HUES6 (cell line): ENCODE measurements around the gene PHF2.

Experiments
- H3K27ac ChIP-seq: 2 replicates; pipeline ENCODE4 v1.7.0; 2013; ENCODE audit warnings: low read depth, mild to moderate bottlenecking, low read length, inconsistent platforms
- H3K27me3 ChIP-seq: 2 replicates; pipeline ENCODE4 v1.6.1; 2013; ENCODE audit warnings: low read length; ENCODE audit not compliant: control insufficient read depth, insufficient read depth
- H3K36me3 ChIP-seq: 2 replicates; pipeline ENCODE4 v1.6.1; 2013; ENCODE audit warnings: low read length; ENCODE audit not compliant: control insufficient read depth, insufficient read depth
- H3K4me1 ChIP-seq: 2 replicates; pipeline ENCODE4 v1.6.1; 2013; ENCODE audit warnings: low read length; ENCODE audit not compliant: control insufficient read depth, insufficient read depth
- H3K4me3 ChIP-seq: 2 replicates; pipeline ENCODE4 v1.5.1; 2013; ENCODE audit warnings: low read depth, low read length
- H3K9ac ChIP-seq: one replicate; pipeline ENCODE4 v1.6.1; 2013; ENCODE audit warnings: mild to moderate bottlenecking, low read length
- H3K9me3 ChIP-seq: 2 replicates; pipeline ENCODE4 v1.6.1; 2013; ENCODE audit warnings: low read depth, low read length; ENCODE audit not compliant: control insufficient read depth, insufficient read depth

Gene PHF2

DNA sequence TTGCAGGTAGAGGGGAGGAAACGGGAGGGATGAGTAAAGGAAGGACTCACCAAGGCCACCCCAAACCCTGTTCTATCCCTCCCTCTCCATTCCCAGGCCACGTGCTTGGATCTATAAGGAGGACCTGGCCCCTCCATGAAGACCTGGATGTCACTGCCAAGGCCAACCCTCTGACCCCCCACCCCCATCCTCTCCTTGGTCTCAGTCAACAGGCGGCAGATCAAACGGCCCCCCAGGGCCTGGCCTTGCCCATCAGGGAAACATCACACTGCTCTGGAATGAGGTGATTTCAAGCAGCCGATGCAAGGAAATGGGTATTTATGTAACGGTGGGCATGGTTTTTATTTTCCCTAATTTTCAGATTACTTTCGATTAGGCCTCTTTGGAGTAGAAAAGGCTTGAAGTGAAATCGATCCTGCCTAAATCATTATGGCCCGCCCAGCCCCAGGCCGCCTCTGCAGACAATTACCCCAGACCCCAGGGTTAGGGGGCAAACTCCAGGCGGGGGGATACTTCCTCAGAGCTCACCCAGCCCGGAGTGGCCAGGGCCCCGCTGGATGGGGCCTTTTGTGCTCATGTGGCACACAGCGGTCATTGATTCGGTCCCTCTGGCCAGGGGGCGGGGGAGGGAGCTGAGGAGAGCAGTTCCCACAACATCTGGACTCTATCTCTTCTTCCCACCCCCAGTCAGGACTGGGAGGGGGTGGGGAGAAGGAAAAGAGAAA, 125.3 kb downstream of the PHF2 start:
- H3K9me3 ChIP-seq = peaks cover 30% of the 10 kb centered on the region
- no peaks in the 10 kb centered on the region for H3K36me3 ChIP-seq
- no peak overlapping the region for H3K27ac ChIP-seq
- H3K4me1 ChIP-seq = no peaks in the 10 kb centered on the region
- no peak overlapping the region for H3K4me3 ChIP-seq
- no peak overlapping the region for H3K9ac ChIP-seq
- no peaks in the 10 kb centered on the region; the same call in 1 of the 2 replicates for H3K27me3 ChIP-seq

DNA sequence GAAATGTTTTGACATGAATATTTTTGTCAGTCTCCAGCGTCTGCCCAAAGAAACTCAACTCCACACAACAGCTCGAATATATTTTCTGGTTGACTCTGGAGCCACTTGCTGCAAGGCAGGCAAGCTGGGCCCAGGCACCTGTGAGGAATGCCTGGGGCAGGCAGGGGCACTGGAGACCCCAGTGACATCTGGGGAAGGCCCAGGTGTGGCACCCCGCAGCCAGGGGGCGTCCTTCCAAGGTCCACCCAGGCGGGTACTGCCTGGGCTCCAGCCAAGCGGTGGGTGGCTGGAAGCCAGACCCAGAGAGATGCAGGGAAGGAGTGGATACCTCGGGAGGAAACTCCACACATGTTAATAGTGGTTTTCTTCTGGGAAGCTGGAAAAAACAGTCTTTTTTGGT, 125.9 kb downstream of the PHF2 start:
- Histone ChIP-seq H3K4me3 (no peak overlapping the region), H3K4me1 (no peaks in the 10 kb centered on the region), H3K9ac (no peak overlapping the region), H3K27me3 (no peaks in the 10 kb centered on the region; the same call in 1 of the 2 replicates), H3K36me3 (no peaks in the 10 kb centered on the region), H3K27ac (no peak overlapping the region), H3K9me3 (peaks cover 30% of the 10 kb centered on the region)

DNA sequence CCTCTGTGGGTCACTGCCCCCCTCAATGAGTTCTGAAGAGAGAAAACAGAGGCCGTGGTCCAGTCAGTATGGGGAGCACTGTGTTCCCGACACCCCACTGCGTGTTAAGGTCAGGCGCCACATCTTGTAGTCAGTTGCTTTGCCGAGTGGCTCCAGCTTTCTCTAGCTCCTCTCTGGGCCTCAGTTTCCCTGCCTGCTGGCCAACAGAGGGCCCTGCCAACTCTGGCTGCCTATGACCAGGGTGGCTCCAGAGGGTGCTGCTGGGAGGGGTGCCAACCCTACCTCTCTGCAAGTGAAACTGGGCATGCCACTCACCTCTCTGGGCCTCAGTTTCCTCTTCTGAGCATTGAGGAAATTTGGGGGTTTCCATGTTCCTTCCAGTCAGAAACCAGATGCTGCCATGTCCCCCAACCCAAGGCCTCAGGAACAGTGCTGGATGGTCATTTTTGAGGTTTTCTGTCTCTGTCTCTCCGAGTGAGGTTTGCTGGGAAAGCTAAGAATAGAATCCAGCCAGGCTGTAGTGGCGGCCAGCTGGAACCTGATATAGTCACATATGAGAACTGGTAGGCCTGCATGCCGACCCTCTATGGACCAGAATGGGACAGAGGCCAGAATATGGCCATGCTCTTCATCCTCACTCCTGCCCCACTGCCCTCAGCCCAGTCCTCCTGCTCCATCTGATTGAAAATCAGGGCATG, 132.1 kb downstream of the PHF2 start:
- Histone ChIP-seq H3K9me3 (no peaks in the 10 kb centered on the region), H3K27ac (no peak overlapping the region), H3K36me3 (no peaks in the 10 kb centered on the region)

DNA sequence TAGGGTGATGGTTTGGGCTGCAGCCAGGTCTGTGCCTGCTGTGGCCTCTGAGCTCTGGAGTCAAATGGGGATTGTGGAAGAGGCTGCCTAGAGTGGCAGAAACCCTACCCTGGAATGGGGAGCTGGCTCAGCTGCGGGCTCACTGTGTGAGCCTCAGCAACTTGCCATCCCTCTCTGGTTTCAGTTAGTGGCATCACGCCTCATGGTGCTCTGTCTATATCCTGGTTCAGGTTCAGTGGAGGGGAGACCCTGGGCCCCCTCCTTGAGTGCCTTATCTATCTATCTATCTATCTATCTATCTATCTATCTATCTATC, 132.6 kb downstream of the PHF2 start:
- no peak overlapping the region for H3K9ac ChIP-seq
- H3K27ac ChIP-seq = no peak overlapping the region
- no peak overlapping the region for H3K4me3 ChIP-seq

More for the DNA sequence above, 132.1 kb downstream of the PHF2 start:
- Histone ChIP-seq H3K4me1 (no peaks in the 10 kb centered on the region), H3K9ac (no peak overlapping the region), H3K4me3 (no peak overlapping the region), H3K27me3 (no peaks in the 10 kb centered on the region; the same call in 1 of the 2 replicates)

DNA sequence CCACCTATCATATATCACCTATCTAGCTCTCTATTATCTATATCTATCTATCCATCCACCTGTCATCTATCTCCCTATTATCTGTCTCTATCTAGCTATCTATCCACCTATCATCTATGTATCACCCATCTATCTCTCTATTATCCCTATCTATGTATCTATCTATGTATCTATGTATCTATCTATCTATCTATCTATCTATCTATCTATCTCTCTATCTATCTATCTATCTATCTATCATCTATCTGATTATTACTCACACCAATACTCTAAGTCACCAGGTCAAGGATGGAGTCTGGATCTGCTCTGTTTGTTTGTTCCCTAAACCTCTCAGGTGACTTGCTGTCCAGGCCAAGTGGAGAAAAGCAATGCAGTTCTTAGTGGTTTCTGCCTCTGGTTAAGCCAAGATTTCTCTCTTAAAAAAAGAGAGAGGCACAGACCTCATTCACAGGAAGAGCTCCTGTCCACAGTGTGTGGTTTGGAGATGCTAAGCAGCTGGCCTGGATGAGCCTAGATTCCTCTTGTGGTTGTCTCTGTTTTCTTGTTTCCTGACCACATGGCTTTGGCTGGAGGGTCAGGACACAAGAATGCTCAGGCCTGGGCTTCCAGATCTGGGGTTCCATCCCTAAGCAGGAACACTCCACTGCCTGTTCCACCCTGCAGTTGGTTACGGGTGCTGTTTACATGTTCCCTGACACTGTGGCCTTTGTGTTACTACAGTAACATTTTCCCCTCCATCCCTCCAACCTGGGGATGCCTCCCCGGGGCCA, 133.4 kb downstream of the PHF2 start:
- H3K36me3 ChIP-seq = no peaks in the 10 kb centered on the region
- H3K27me3 ChIP-seq = no peaks in the 10 kb centered on the region; the same call in 1 of the 2 replicates
- H3K4me1 ChIP-seq = no peaks in the 10 kb centered on the region
- no peaks in the 10 kb centered on the region for H3K9me3 ChIP-seq
- H3K9ac ChIP-seq = no peak overlapping the region
- no peak overlapping the region for H3K4me3 ChIP-seq
- no peak overlapping the region for H3K27ac ChIP-seq

More for the DNA sequence above, 132.6 kb downstream of the PHF2 start:
- no peaks in the 10 kb centered on the region for H3K4me1 ChIP-seq
- no peaks in the 10 kb centered on the region; the same call in 1 of the 2 replicates for H3K27me3 ChIP-seq
- no peaks in the 10 kb centered on the region for H3K9me3 ChIP-seq
- H3K36me3 ChIP-seq = no peaks in the 10 kb centered on the region

DNA sequence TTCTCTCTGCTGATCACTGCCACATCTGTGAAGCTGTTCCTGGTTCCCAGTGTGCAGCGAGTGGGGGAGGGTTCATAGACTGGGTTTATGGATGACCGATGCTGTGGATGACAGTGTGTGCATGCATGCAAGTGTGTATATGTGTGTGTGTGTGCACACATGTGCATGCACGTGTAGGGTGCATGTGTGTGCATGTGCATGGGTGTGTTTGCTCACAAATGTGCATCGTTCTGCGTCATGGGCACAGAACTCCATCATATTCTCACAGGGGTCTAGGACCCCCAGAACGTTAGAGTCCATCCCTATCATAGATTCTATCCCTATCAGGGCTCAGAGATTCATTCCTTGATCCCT, 134.0 kb downstream of the PHF2 start:
- no peaks in the 10 kb centered on the region for H3K36me3 ChIP-seq
- no peaks in the 10 kb centered on the region for H3K4me1 ChIP-seq
- H3K27me3 ChIP-seq = no peaks in the 10 kb centered on the region; the same call in 1 of the 2 replicates
- no peak overlapping the region for H3K27ac ChIP-seq
- no peak overlapping the region for H3K9ac ChIP-seq
- no peak overlapping the region for H3K4me3 ChIP-seq
- H3K9me3 ChIP-seq = no peaks in the 10 kb centered on the region

DNA sequence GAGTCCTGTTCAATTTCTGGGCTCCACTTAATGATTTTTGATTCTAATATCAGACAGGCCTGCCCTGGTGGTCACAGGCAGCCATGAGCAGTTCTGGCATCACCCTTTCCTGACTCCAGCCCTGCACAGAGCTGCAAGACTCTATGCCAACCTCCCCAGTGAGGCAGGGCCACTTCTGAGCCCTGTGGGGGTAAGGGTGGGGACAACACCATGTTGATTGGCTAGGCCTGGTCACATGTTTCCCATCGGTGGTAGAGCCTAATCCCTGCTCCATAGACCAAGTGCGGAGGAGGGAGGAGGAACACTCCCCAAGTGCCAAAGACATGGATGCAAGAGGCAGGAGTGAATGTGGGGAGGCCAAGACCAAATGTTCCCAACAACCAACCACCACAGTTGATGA, 134.6 kb downstream of the PHF2 start:
- Histone ChIP-seq H3K36me3 (no peaks in the 10 kb centered on the region), H3K27me3 (no peaks in the 10 kb centered on the region; the same call in 1 of the 2 replicates), H3K9ac (no peak overlapping the region), H3K4me3 (no peak overlapping the region), H3K9me3 (no peaks in the 10 kb centered on the region), H3K4me1 (no peaks in the 10 kb centered on the region), H3K27ac (no peak overlapping the region)

DNA sequence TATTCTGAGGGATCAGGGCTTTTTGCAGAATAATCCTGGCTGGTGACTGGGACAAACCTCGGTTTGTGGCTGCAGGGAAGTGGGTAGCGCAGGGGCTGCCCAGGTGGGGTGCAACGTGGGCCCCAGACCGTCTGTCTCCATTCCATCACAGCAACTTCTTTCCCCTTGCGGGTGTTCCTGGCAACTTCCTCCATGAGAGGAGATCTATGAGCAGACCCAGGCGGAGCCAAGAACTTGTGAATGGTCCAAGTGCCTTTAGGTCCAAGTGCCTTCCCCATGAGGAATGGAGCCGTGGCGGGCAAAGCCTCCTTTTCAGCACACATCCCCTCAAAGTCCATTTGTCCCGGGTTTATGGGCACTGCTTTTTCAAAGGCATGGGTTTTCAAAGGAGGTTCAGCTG, 136.5 kb downstream of the PHF2 start:
- H3K27ac ChIP-seq = no peak overlapping the region
- no peaks in the 10 kb centered on the region for H3K27me3 ChIP-seq
- no peaks in the 10 kb centered on the region for H3K36me3 ChIP-seq
- no peaks in the 10 kb centered on the region for H3K9me3 ChIP-seq
- H3K9ac ChIP-seq = no peak overlapping the region
- H3K4me1 ChIP-seq = no peaks in the 10 kb centered on the region
- H3K4me3 ChIP-seq = no peak overlapping the region

DNA sequence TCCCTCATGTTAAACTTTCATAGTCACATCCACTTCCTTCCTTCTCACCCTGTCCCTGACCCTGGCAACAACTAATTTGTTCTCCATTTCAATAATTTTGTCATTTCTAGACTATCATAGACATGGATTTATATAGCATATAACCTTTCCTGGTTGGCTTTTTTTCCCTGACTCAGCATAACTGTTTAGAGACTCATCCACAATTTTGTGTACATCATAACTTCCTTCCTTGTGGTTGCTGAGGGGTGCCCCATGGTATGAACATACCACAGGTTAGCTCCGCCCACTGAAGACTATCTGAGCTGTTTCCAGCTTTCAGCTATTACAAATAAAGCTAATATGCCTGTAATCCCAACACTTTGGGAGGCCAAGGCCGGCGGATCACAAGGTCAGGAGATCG, 137.3 kb downstream of the PHF2 start:
- Histone ChIP-seq H3K9ac (no peak overlapping the region), H3K4me1 (no peaks in the 10 kb centered on the region), H3K27ac (no peak overlapping the region)

DNA sequence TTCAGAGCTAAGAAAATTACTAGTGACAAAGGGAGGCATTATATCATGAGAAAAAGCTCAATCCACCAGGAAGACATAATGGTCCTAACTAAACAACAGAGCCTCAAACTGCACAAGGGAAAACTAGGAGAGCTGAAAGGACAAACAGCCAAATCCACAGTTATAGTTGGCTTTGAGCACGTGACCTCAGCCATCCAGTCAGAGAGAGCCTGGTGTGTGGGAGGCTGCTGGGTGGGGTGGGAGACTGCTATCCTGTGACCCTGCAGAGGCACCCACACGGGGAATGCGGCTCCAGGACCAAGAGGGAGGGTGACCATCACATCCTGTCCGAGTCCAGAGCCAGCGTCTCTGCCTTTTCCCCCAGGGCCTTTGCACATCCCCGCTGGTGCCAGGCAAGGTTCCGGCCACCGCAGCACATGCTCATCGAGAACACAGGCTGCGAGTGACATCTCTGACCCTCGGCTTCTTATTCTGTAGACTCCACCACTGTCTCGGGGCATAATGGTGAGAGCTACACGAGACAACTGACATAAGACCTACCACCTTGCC, 145.1 kb downstream of the PHF2 start:
- Histone ChIP-seq H3K9ac (no peak overlapping the region), H3K4me3 (no peak overlapping the region), H3K27ac (no peak overlapping the region), H3K27me3 (peaks cover 3% of the 10 kb centered on the region; the same call in 1 of the 2 replicates), H3K9me3 (peaks cover 9% of the 10 kb centered on the region), H3K36me3 (no peaks in the 10 kb centered on the region), H3K4me1 (no peaks in the 10 kb centered on the region)

More for the DNA sequence above, 137.3 kb downstream of the PHF2 start:
- no peaks in the 10 kb centered on the region for H3K9me3 ChIP-seq
- no peak overlapping the region for H3K4me3 ChIP-seq
- no peaks in the 10 kb centered on the region for H3K27me3 ChIP-seq
- H3K36me3 ChIP-seq = no peaks in the 10 kb centered on the region

DNA sequence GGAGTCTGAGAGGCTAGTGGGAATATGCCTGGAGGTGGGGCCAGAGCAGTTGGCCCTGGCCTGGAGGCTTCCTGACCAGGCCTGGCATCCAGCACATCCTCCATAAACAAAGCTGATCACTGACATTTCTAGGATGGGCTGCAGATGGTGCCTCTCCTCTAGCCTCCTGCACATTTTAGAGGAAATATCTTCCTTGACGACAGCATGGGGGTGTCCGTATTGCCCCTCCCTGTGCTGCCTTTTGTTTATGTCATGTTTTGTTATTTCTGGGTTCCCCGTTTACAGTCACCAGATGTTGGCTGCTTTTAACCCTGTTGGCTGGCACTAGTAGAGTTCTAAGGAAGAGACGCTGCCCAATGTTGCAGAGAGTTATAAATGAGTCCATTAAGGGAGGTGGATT, 148.5 kb downstream of the PHF2 start:
- Histone ChIP-seq H3K27me3 (peaks cover 3% of the 10 kb centered on the region; the same call in 1 of the 2 replicates), H3K9me3 (peaks cover 14% of the 10 kb centered on the region), H3K4me3 (no peak overlapping the region), H3K9ac (no peak overlapping the region), H3K4me1 (no peaks in the 10 kb centered on the region), H3K36me3 (no peaks in the 10 kb centered on the region), H3K27ac (no peak overlapping the region)
